ENCODE measurements around the gene GLB1L3. TPM values are rescaled to one million over a fixed set of nuclear protein-coding genes. Genes with fewer than 3 reads are reported as not detected.

GLB1L3 gene
- total RNA-seq, 2 donors from 2014 or later: 2.3 to 7.1 TPM

DNA sequence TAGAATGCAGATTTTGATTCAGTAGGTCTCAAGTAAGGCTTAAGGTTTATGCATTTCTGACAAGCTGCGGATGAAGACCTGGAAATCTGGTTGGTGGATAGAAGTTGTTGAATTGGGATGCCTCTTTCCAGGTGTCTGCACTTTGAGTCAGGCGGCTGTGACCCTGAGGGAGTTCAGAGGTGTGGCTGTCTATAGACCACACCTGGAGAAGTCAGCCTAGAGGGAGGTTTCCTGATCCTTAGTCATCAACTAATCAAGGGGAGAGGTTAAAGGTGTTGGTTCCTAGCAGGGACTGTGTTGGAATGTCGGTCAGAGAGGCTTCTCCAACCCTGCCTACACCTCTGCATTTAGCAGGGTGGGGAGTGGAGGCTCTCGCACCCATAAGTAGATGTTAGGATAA lies 63.6 kb downstream of the GLB1L3 start:
- Histone ChIP-seq H3K27ac (ENCODE audit: low read depth, low read length) (no peak overlapping the region), H3K4me3 (ENCODE audit: low read length) (no peak overlapping the region), H3K9ac (ENCODE audit: extremely low read depth, low read length, poor library complexity, severe bottlenecking) (no peak overlapping the region), H3K4me1 (ENCODE audit: control insufficient read depth, insufficient read depth, low read length) (no peaks in the 10 kb centered on the region), H3K27me3 (ENCODE audit: control insufficient read depth, insufficient read depth, low read length, poor library complexity, severe bottlenecking) (peaks cover 16% of the 10 kb centered on the region), H3K36me3 (ENCODE audit: control insufficient read depth, insufficient read depth, low read length) (no peaks in the 10 kb centered on the region), H3K9me3 (ENCODE audit: control insufficient read depth, low read length) (no peaks in the 10 kb centered on the region)
- no peak for DNase-seq
- 85 to 100% methylated on average over 2 to 4 of the region's 4 CpGs for WGBS, 2 experiments (ENCODE audit: insufficient coverage in 1 of 2, insufficient read length in 1 of 2)
- H3K4me1 Mint-ChIP-seq: no peaks in the 10 kb centered on the region
- H3K4me3 Mint-ChIP-seq: no peak overlapping the region
- no peaks in the 10 kb centered on the region for H3K36me3 Mint-ChIP-seq (ENCODE audit: low read depth)
- no peaks in the 10 kb centered on the region for H3K9me3 Mint-ChIP-seq
- TF ChIP-seq, protein P1, sequence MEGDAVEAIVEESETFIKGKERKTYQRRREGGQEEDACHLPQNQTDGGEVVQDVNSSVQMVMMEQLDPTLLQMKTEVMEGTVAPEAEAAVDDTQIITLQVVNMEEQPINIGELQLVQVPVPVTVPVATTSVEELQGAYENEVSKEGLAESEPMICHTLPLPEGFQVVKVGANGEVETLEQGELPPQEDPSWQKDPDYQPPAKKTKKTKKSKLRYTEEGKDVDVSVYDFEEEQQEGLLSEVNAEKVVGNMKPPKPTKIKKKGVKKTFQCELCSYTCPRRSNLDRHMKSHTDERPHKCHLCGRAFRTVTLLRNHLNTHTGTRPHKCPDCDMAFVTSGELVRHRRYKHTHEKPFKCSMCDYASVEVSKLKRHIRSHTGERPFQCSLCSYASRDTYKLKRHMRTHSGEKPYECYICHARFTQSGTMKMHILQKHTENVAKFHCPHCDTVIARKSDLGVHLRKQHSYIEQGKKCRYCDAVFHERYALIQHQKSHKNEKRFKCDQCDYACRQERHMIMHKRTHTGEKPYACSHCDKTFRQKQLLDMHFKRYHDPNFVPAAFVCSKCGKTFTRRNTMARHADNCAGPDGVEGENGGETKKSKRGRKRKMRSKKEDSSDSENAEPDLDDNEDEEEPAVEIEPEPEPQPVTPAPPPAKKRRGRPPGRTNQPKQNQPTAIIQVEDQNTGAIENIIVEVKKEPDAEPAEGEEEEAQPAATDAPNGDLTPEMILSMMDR (conservative IDR thresholded peaks at IDR 0.05): no peak
- H3K27ac Mint-ChIP-seq: no peak overlapping the region
- peaks cover 10% of the 10 kb centered on the region for H3K27me3 Mint-ChIP-seq (ENCODE audit: insufficient read depth)

DNA sequence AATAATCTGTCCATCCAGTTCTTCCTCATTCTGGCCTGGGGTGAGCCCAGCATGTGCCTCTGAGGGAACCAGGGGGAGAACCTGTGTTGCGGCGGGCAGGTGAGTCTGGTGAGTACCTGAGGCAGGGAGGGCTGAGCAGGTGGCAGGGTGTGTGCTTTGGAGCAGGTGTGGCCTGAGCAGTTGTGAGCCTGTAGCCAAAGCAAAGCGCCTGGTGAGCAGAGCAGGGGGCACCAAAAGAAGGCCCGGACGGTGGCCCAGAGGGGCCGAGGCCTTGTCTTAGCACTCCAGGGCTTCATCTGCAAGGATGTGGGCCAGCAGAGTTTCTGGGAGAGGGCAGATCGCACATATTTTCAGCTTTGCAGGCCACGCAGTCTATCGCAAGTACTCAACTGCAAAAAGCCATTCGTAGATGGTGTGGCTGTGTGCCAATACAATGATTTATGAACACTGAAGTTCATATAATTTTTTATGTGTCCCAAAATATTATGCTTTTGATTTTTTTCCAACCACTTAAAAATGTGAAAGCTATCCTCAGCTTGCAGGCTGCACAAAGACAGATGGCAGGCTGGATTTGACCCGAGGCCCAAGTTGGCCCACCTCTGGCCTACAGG lies 64.3 kb downstream of the GLB1L3 start:
- H3K36me3 ChIP-seq (ENCODE audit: control insufficient read depth, insufficient read depth, low read length): no peaks in the 10 kb centered on the region
- Mint-ChIP-seq H3K36me3 (ENCODE audit: low read depth) (no peaks in the 10 kb centered on the region), H3K4me3 (no peak overlapping the region), H3K9me3 (no peaks in the 10 kb centered on the region), H3K27me3 (ENCODE audit: insufficient read depth) (peaks cover 6% of the 10 kb centered on the region), H3K4me1 (no peaks in the 10 kb centered on the region), H3K27ac (no peak overlapping the region)
- H3K9ac ChIP-seq (ENCODE audit: extremely low read depth, low read length, poor library complexity, severe bottlenecking): no peak overlapping the region
- H3K9me3 ChIP-seq (ENCODE audit: control insufficient read depth, low read length): no peaks in the 10 kb centered on the region
- no peak overlapping the region for H3K27ac ChIP-seq (ENCODE audit: low read depth, low read length)
- no peaks in the 10 kb centered on the region for H3K4me1 ChIP-seq (ENCODE audit: control insufficient read depth, insufficient read depth, low read length)
- H3K4me3 ChIP-seq (ENCODE audit: low read length): no peak overlapping the region
- WGBS, 2 experiments (ENCODE audit: insufficient coverage in 1 of 2, insufficient read length in 1 of 2): 94 to 98% methylated on average over 7 to 11 of the region's 11 CpGs
- peaks cover 9% of the 10 kb centered on the region for H3K27me3 ChIP-seq (ENCODE audit: control insufficient read depth, insufficient read depth, low read length, poor library complexity, severe bottlenecking)
- TF ChIP-seq, protein P1 (conservative IDR thresholded peaks at IDR 0.05): no peak
- no peak for DNase-seq

DNA sequence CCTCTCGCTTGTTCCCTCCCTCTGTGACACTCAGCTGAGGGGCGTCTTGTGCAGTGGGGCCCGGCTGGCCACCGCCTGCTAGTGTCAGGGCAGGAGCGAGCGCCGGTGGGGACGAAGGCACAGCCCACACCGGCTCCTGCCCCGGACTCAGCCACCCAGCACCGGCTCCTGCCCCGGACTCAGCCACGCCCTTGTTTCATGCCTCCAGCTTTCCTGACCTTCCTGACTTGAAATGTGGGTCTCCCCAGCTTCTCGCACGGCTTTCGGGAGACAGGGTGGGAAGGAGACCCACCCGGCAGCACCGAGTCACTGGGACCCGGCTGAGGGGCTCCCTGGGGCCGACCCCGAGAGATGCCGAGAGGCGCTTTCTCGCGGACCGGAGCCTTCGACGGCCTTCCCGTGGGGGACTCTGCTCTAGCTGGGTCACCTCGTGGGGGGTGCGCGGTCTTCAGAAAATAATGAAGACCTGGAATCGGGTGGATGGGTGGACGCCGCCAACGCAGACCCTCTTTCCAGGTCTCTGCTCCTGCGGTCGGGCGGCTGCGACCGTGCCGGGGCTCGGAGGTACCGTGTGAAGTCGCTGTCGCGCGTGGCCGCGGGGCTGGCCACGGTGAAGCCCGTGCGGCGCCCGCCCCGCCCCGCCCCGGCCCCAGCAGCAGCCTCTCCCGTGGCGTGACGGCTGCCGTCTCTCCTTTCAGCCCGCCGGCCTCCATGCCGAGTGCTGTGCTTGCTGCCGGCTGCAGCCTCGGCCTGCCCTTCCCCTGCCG lies 65.8 kb downstream of the GLB1L3 start:
- H3K4me3 ChIP-seq (ENCODE audit: low read length): no peak overlapping the region
- H3K9ac ChIP-seq (ENCODE audit: extremely low read depth, low read length, poor library complexity, severe bottlenecking): no peak overlapping the region
- DNase-seq: no peak
- TF ChIP-seq, protein P1 (conservative IDR thresholded peaks at IDR 0.05): no peak
- Mint-ChIP-seq H3K36me3 (ENCODE audit: low read depth) (no peaks in the 10 kb centered on the region), H3K9me3 (no peaks in the 10 kb centered on the region), H3K27me3 (ENCODE audit: insufficient read depth) (peaks cover 2% of the 10 kb centered on the region), H3K27ac (no peak overlapping the region), H3K4me3 (no peak overlapping the region), H3K4me1 (no peaks in the 10 kb centered on the region)
- no peaks in the 10 kb centered on the region for H3K36me3 ChIP-seq (ENCODE audit: control insufficient read depth, insufficient read depth, low read length)
- no peaks in the 10 kb centered on the region for H3K27me3 ChIP-seq (ENCODE audit: control insufficient read depth, insufficient read depth, low read length, poor library complexity, severe bottlenecking)
- no peaks in the 10 kb centered on the region for H3K9me3 ChIP-seq (ENCODE audit: control insufficient read depth, low read length)
- H3K4me1 ChIP-seq (ENCODE audit: control insufficient read depth, insufficient read depth, low read length): no peaks in the 10 kb centered on the region
- no peak overlapping the region for H3K27ac ChIP-seq (ENCODE audit: low read depth, low read length)
- 95 to 97% methylated on average over 58 to 68 of the region's 68 CpGs for WGBS, 2 experiments (ENCODE audit: insufficient coverage in 1 of 2, insufficient read length in 1 of 2)

Data from endodermal cell (in vitro differentiated cells).